HepG2 (cell line): ENCODE results near the gene STEAP2. TPM values are rescaled to one million over a fixed set of nuclear protein-coding genes. Genes with fewer than 3 reads are reported as not detected.
A peak's percentile ranks its signal among the peaks of the same experiment; 100 is the strongest.

Experiments
- ATAC-seq: fragments of 200-7000 bp; cut with Tn5 transposase; 3 replicates; pipeline ENCODE4 v1.9.1; 2020; ENCODE audit warnings: mild to moderate bottlenecking, moderate library complexity
- BruUV-seq: library from RNA; stranded (reverse); fragments of 400-500 nt; replicated peaks from 2 replicates; lab custom pipeline; 2021; lab: Mats Ljungman, UMichigan
- CTCF ChIA-PET: fragments of 300-600 bp; formaldehyde crosslinking; extraction: SDS; loops from one replicate; lab custom pipeline; 2021; ENCODE audit warnings: low total read pairs, inconsistent platforms, low intra/inter-chr PET ratio; lab: Yijun Ruan, JAX
- POLR2A ChIA-PET: fragments of 350-600 bp; sonication (Branson Sonifier 250); formaldehyde crosslinking; loops from one replicate; lab custom pipeline; 2020; ENCODE audit warnings: antibody characterized with exemption, inconsistent platforms; lab: Yijun Ruan, JAX
- DNase-seq: peaks from one replicate; pipeline ENCODE4 v3.0.0-alpha.2; 2015; ENCODE audit warnings: low spot score
- FAIRE-seq: peaks from 3 replicates; lab custom pipeline; 2011; peaks lifted over from hg19 to GRCh38; lab: Jason Lieb, UNC
- H2AFZ ChIP-seq: one replicate; pipeline ENCODE4 v1.6.1; 2011; ENCODE audit warnings: low read length, inconsistent platforms
- H3K27ac ChIP-seq: fragments of 300-600 bp; 3 replicates; pipeline ENCODE4 v1.8.0; 2011; ENCODE audit warnings: mixed run types, mild to moderate bottlenecking, mixed read lengths, low read length, inconsistent platforms; ENCODE audit not compliant: insufficient read depth; ENCODE audit errors: extremely low read length
- H3K27me3 ChIP-seq, 2 experiments: fragments of 200-600 bp in 1 of 2; 2 replicates in 1 of 2; 3 replicates in 1 of 2; pipeline versions ENCODE4 v1.6.0 to v1.8.0; 2011; ENCODE audit warnings: low read length in 2 of 2, mild to moderate bottlenecking in 2 of 2, moderate library complexity in 2 of 2, inconsistent platforms in 1 of 2; ENCODE audit not compliant: insufficient read depth in 2 of 2, control insufficient read depth in 1 of 2
- H3K36me3 ChIP-seq, 2 experiments: fragments of 200-600 bp in 1 of 2; replicated peaks in 1 of 2; 2 replicates in 1 of 2; 3 replicates in 1 of 2; pipeline versions ENCODE4 v1.5.1 to v1.8.0; 2011; ENCODE audit warnings: low read length in 2 of 2, inconsistent platforms in 1 of 2; ENCODE audit not compliant: insufficient read depth in 2 of 2, control insufficient read depth in 1 of 2
- H3K4me1 ChIP-seq: 2 replicates; pipeline ENCODE4 v1.5.1; 2012; ENCODE audit warnings: low read length, inconsistent platforms; ENCODE audit not compliant: insufficient read depth
- H3K4me2 ChIP-seq: 2 replicates; pipeline ENCODE4 v1.6.0; 2011; ENCODE audit warnings: low read depth, low read length, inconsistent platforms
- H3K4me3 ChIP-seq, 3 experiments: fragments of 200-600 bp in 1 of 3; sonication (generic), shearing (Covaris generic) in 1 of 3; replicated peaks in 1 of 3; 2 replicates each; pipeline ENCODE4 v1.5.1; 2011 to 2016; ENCODE audit warnings: low read length in 3 of 3, inconsistent platforms in 2 of 3, low read depth in 2 of 3, mild to moderate bottlenecking in 2 of 3, control low read depth in 1 of 3, mixed read lengths in 1 of 3; ENCODE audit not compliant: insufficient read depth in 1 of 3
- H3K79me2 ChIP-seq: one replicate; pipeline ENCODE4 v1.6.1; 2011; ENCODE audit warnings: low read length, inconsistent platforms; ENCODE audit not compliant: insufficient read depth
- H3K9ac ChIP-seq: 2 replicates; pipeline ENCODE4 v1.6.0; 2011; ENCODE audit warnings: mild to moderate bottlenecking, low read depth, low read length, inconsistent platforms; ENCODE audit not compliant: insufficient read depth
- H3K9me3 ChIP-seq: 2 replicates; pipeline ENCODE4 v1.5.1; 2012; ENCODE audit warnings: mild to moderate bottlenecking, low read length
- H4K20me1 ChIP-seq: 2 replicates; pipeline ENCODE4 v1.6.0; 2011; ENCODE audit warnings: inconsistent platforms, mild to moderate bottlenecking, low read length, moderate library complexity; ENCODE audit not compliant: insufficient read depth
- ARID2 ChIP-seq: sonication (generic); formaldehyde crosslinking; IDR thresholded peaks from 2 replicates; pipeline ENCODE4 v1.8.1; 2022; ENCODE audit warnings: mild to moderate bottlenecking, missing genetic modification reagents, borderline replicate concordance
- CEBPG ChIP-seq: IDR thresholded peaks from 2 replicates; pipeline ENCODE4 v1.6.1; 2016
- EP300 ChIP-seq, 3 experiments: sonication (generic) in 1 of 3; formaldehyde crosslinking in 1 of 3; IDR thresholded peaks; 2 replicates each; pipeline versions ENCODE4 v1.5.1 to v1.6.1; 2011 to 2020; ENCODE audit warnings: low read depth in 2 of 3, low read length in 2 of 3, borderline replicate concordance in 1 of 3, improper control_type of control experiment in 1 of 3, mild to moderate bottlenecking in 1 of 3, missing genetic modification reagents in 1 of 3, moderate library complexity in 1 of 3
- FOXM1 ChIP-seq: sonication (generic); formaldehyde crosslinking; IDR thresholded peaks from 2 replicates; pipeline ENCODE4 v1.5.0; 2020; ENCODE audit warnings: missing genetic modification reagents
- HNRNPK ChIP-seq: fragments of 200-400 bp; formaldehyde crosslinking; IDR thresholded peaks from 2 replicates; pipeline ENCODE4 v1.6.1; 2018; ENCODE audit warnings: low read length, low read depth, moderate library complexity, mild to moderate bottlenecking; ENCODE audit not compliant: poor library complexity, severe bottlenecking
- KLF16 ChIP-seq, 2 experiments: sonication (generic) in 1 of 2; formaldehyde crosslinking in 1 of 2; IDR thresholded peaks; 2 replicates each; pipeline versions ENCODE4 v1.6.1 to v1.8.0; 2016 to 2023; ENCODE audit warnings: missing genetic modification reagents in 2 of 2, missing compliant biosample characterization in 1 of 2
- MLX ChIP-seq: IDR thresholded peaks from 2 replicates; pipeline ENCODE4 v1.6.1; 2016
- NFIC ChIP-seq: IDR thresholded peaks from 2 replicates; pipeline ENCODE4 v1.6.1; 2012; ENCODE audit warnings: mild to moderate bottlenecking, low read length, inconsistent platforms
- PRMT3 ChIP-seq: sonication (generic); formaldehyde crosslinking; IDR thresholded peaks from 2 replicates; pipeline ENCODE4 v1.8.1; 2022; ENCODE audit warnings: low read depth, mild to moderate bottlenecking, moderate library complexity, missing genetic modification reagents, borderline replicate concordance
- ZBTB1 ChIP-seq: sonication (generic); formaldehyde crosslinking; IDR thresholded peaks from 2 replicates; pipeline ENCODE4 v1.4.0; 2020; ENCODE audit warnings: missing genetic modification reagents, borderline replicate concordance
- ZBTB20 ChIP-seq: sonication (generic); formaldehyde crosslinking; IDR thresholded peaks from 2 replicates; pipeline ENCODE4 v1.8.1; 2023; ENCODE audit warnings: missing genetic modification reagents, low read depth, mild to moderate bottlenecking, borderline replicate concordance
- ZNF101 ChIP-seq: sonication (generic); formaldehyde crosslinking; IDR thresholded peaks from 2 replicates; pipeline ENCODE4 v1.4.0; 2020; ENCODE audit warnings: mild to moderate bottlenecking, low read depth, missing genetic modification reagents, borderline replicate concordance
- ZNF121 ChIP-seq: sonication (generic); formaldehyde crosslinking; IDR thresholded peaks from 2 replicates; pipeline ENCODE4 v1.5.0; 2020; ENCODE audit warnings: mild to moderate bottlenecking, missing genetic modification reagents
- ZSCAN9 ChIP-seq: IDR thresholded peaks from 2 replicates; pipeline ENCODE4 v1.6.1; 2016; ENCODE audit warnings: borderline replicate concordance
- ZUFSP ChIP-seq: sonication (generic); formaldehyde crosslinking; IDR thresholded peaks from 2 replicates; pipeline ENCODE4 v1.9.0; 2021; ENCODE audit warnings: missing genetic modification reagents, mild to moderate bottlenecking, borderline replicate concordance
- WGBS: methylation state at CpG from one replicate; pipeline ENCODE4 v1.1.6; 2017; ENCODE audit warnings: low lambda C conversion rate; 5-methylcytosine and 5-hydroxymethylcytosine counted together
- in situ Hi-C: cut with HindIII; loops from 2 replicates; pipeline ENCODE4 v1.10.0; 2017; ENCODE audit warnings: low pct_unique_long_range_greater_than_20kb; ENCODE audit not compliant: extremely low pct_ligation_motif_present
- intact Hi-C: fragments of 100-400 bp; cut with micrococcal nuclease; formaldehyde crosslinking; loops from one replicate; pipeline ENCODE4 v1.10.0; 2022; ENCODE audit not compliant: unreplicated experiment
- polyA plus RNA-seq, 8 experiments: library from polyadenylated mRNA; depleted of rRNA in 3 of 8; stranded (reverse) in 7 of 8; unstranded in 1 of 8; fragments of >200 nt; fragmentation: Illumina TruSeq in 4 of 8; extraction: Trizol in 4 of 8; gene quantifications; 2 replicates each; pipeline versions ENCODE4 v1.2.1 to v1.2.3, GENCODE V29; 2011 to 2016; ENCODE audit warnings: low read depth in 4 of 8, missing spikeins in 1 of 8, mixed read lengths in 1 of 8; ENCODE audit not compliant: insufficient read depth in 1 of 8
- total RNA-seq, 5 experiments: library from RNA; depleted of rRNA; stranded (reverse); fragments of >200 nt; fragmentation: Illumina TruSeq; extraction: Trizol; gene quantifications; 2 replicates each; pipeline ENCODE4 v1.2.3, GENCODE V29; 2016; ENCODE audit warnings: low read depth in 1 of 5
- TF ChIP-seq, protein P1 (sequence below), 2 experiments: fragments of 450-650 bp in 1 of 2; sonication (generic) in 1 of 2; formaldehyde crosslinking; IDR thresholded peaks; 2 replicates each; pipeline versions ENCODE4 v1.5.0 to v1.8.0; 2020 to 2022; ENCODE audit warnings: mild to moderate bottlenecking in 1 of 2, missing genetic modification reagents in 1 of 2
- TF ChIP-seq, protein P2 (sequence below): sonication (generic); formaldehyde crosslinking; IDR thresholded peaks from 2 replicates; pipeline ENCODE4 v1.4.0; 2020; ENCODE audit warnings: missing genetic modification reagents, borderline replicate concordance
- TF ChIP-seq, protein P3 (sequence below): sonication (generic); formaldehyde crosslinking; IDR thresholded peaks from 2 replicates; pipeline ENCODE4 v1.4.0; 2020; ENCODE audit warnings: missing genetic modification reagents

Gene STEAP2
- total and polyA plus RNA-seq, 2 of the 13 experiments (the other 11 are each of a cell fraction or from before 2014, with no cell fraction given) = 4.3 to 4.4 TPM

DNA sequence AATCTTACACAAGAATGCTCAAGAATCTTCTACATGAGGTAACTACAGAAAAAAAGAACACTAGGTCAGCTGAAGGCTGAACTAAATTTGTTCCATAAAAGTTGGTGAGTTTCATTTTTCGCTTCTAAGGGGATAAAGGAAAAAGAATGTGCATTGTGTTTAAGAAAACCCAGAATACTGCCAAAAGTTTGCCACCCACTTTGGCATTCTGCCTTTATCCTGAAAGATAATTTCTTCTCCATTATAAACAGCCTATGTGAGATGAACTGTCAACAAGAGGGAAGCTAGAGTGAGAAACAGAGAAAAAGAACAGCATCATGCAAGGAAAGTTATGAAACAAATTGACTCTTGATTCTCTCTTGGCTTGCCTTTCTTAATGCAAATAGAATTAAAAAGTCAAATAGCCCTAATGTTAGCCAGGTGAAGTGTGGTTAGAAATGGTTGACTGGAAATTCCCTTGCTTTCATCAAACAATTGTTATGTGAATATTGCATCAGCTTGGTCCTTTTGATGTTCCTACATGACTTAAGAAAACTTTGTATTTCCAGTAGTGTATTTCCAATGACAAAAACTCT, 31.4 kb upstream of the STEAP2 start:
- DNase-seq (peak; percentile 35), FAIRE-seq (peak; percentile 46), ATAC-seq (no peak)
- Histone ChIP-seq H3K4me1 (peaks cover 29% of the 10 kb centered on the region), H3K36me3 (no peaks in the 10 kb centered on the region), H3K4me3 (no peak overlapping the region), H3K27me3 (no peaks in the 10 kb centered on the region), H3K4me2 (no peak overlapping the region), H3K79me2 (no peaks in the 10 kb centered on the region), H4K20me1 (no peaks in the 10 kb centered on the region), H3K9me3 (no peaks in the 10 kb centered on the region), H3K9ac (no peak overlapping the region), H3K27ac (peak overlapping the region; percentile 1), H2AFZ (no peak overlapping the region)
- no TSS peak for BruUV-seq
- CTCF ChIA-PET = no interaction called here
- intact Hi-C loops = no loop called here
- in situ Hi-C loops = no loop called here
- WGBS = 80% methylated on average over 1 of the region's 1 CpG
- POLR2A ChIA-PET = interaction anchor here (1.2 to 4.5 kb wide), 3 partner anchors 8 to 31 kb away, joined by 3 to 65 read pairs (median 6); partner anchors contain the start of genes STEAP1 and STEAP2
- TF ChIP-seq MLX (no peak), NFIC (no peak), ZSCAN9 (CRISPR knock-in tag) (no peak), ZNF121 (CRISPR knock-in tag) (no peak), HNRNPK (no peak), KLF16 (CRISPR knock-in tag; IDR thresholded peaks at IDR 0.05) (0 out of 4 replicates have a peak, but pooled peaks of 1 of the 2 experiments have one; percentile 4), ZBTB1 (CRISPR knock-in tag) (no peak), ZNF101 (no peak), EP300 (IDR thresholded peaks at IDR 0.05; ENCODE audit: low read depth in 2 of 2, low read length in 2 of 2) (0 out of 4 replicates have a peak, but pooled peaks of 1 of the 2 experiments have one; percentile 31), EP300 (CRISPR knock-in tag; IDR thresholded peaks at IDR 0.05; ENCODE audit: borderline replicate concordance) (no peak), ARID2 (CRISPR knock-in tag) (no peak), FOXM1 (CRISPR knock-in tag) (no peak), ZUFSP (CRISPR knock-in tag) (no peak), CEBPG (peak; percentile 65), ZBTB20 (CRISPR knock-in tag) (no peak), PRMT3 (CRISPR knock-in tag) (no peak)
- TF ChIP-seq, protein P1, sequence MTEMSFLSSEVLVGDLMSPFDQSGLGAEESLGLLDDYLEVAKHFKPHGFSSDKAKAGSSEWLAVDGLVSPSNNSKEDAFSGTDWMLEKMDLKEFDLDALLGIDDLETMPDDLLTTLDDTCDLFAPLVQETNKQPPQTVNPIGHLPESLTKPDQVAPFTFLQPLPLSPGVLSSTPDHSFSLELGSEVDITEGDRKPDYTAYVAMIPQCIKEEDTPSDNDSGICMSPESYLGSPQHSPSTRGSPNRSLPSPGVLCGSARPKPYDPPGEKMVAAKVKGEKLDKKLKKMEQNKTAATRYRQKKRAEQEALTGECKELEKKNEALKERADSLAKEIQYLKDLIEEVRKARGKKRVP (CRISPR knock-in tag; IDR thresholded peaks at IDR 0.05) = peak; percentile 49 to 89; a peak in 3 of 4 replicates
- TF ChIP-seq, protein P2, sequence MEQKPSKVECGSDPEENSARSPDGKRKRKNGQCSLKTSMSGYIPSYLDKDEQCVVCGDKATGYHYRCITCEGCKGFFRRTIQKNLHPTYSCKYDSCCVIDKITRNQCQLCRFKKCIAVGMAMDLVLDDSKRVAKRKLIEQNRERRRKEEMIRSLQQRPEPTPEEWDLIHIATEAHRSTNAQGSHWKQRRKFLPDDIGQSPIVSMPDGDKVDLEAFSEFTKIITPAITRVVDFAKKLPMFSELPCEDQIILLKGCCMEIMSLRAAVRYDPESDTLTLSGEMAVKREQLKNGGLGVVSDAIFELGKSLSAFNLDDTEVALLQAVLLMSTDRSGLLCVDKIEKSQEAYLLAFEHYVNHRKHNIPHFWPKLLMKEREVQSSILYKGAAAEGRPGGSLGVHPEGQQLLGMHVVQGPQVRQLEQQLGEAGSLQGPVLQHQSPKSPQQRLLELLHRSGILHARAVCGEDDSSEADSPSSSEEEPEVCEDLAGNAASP = no peak
- TF ChIP-seq, protein P3, sequence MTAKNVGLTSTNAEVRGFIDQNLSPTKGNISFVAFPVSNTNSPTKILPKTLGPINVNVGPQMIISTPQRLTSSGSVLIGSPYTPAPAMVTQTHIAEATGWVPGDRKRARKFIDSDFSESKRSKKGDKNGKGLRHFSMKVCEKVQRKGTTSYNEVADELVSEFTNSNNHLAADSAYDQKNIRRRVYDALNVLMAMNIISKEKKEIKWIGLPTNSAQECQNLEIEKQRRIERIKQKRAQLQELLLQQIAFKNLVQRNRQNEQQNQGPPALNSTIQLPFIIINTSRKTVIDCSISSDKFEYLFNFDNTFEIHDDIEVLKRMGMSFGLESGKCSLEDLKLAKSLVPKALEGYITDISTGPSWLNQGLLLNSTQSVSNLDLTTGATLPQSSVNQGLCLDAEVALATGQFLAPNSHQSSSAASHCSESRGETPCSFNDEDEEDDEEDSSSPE (CRISPR knock-in tag) = no peak
